H1 (cell line): ENCODE results near the gene LRRC45. TPM values are rescaled to one million over a fixed set of nuclear protein-coding genes. Genes with fewer than 3 reads are reported as not detected.

Experiments used
- ASH2L ChIP-seq: fragments of 200-600, 300-600 bp; sonication (generic); IDR thresholded peaks from one replicate; pipeline ENCODE4 v1.7.1; 2017; ENCODE audit warnings: low read length
- CTBP2 ChIP-seq: IDR thresholded peaks from 2 replicates; pipeline ENCODE4 v1.7.0; 2011; ENCODE audit warnings: borderline replicate concordance, mild to moderate bottlenecking, moderate library complexity, mixed read lengths, low read length; ENCODE audit not compliant: insufficient read depth, insufficient read length
- FOSL1 ChIP-seq: IDR thresholded peaks from 2 replicates; pipeline ENCODE4 v1.6.1; 2011; ENCODE audit warnings: mild to moderate bottlenecking, low read depth, low read length, moderate library complexity; ENCODE audit not compliant: insufficient read depth
- PHF8 ChIP-seq: fragments of 200-600 bp; sonication (generic); conservative IDR thresholded peaks from 2 replicates; pipeline ENCODE4 v1.7.1; 2012; ENCODE audit warnings: low read depth, mild to moderate bottlenecking, inconsistent platforms, low read length, moderate library complexity
- SIN3A ChIP-seq, 2 experiments: IDR thresholded peaks in 1 of 2; conservative IDR thresholded peaks in 1 of 2; 2 replicates each; pipeline ENCODE4 v1.6.1; 2011 to 2012; ENCODE audit warnings: low read length in 2 of 2, improper control_type of control experiment in 1 of 2, low read depth in 1 of 2, mild to moderate bottlenecking in 1 of 2
- polyA plus RNA-seq, 7 experiments: library from polyadenylated mRNA; depleted of rRNA in 3 of 7; stranded (reverse) in 5 of 7; unstranded in 2 of 7; fragments of >200 nt in 5 of 7; fragments of 200-250 nt in 2 of 7; gene quantifications; 1 replicate in 5 of 7; 2 replicates in 1 of 7; 4 replicates in 1 of 7; pipeline versions ENCODE4 v1.2.1 to v1.2.3, GENCODE V29; 2011 to 2013; ENCODE audit warnings: missing spikeins in 2 of 7, mixed read lengths in 2 of 7
- total RNA-seq: library from RNA; stranded (reverse); fragmentation: NEBNext Ultra II Directional; extraction: Animal tissue kit (Norgen Biotek cat#: 25700); gene quantifications from 2 replicates; pipeline ENCODE4 v1.2.1, GENCODE V29; 2021
- TF ChIP-seq, protein P1 (sequence below): fragments of 300-600 bp; sonication (generic); IDR thresholded peaks from 2 replicates; pipeline ENCODE4 v1.7.1; 2012; ENCODE audit warnings: low read length, moderate library complexity, mild to moderate bottlenecking, inconsistent platforms; ENCODE audit not compliant: insufficient replicate concordance
- TF ChIP-seq, protein P2 (sequence below): IDR thresholded peaks from 2 replicates; pipeline ENCODE4 v1.6.1; 2011; ENCODE audit warnings: low read length, improper control_type of control experiment

The LRRC45 gene
- total and polyA plus RNA-seq, 2 of the 8 experiments (the other 6 are each of a cell fraction or from before 2014, with no cell fraction given): 11.5 to 29.0 TPM

DNA sequence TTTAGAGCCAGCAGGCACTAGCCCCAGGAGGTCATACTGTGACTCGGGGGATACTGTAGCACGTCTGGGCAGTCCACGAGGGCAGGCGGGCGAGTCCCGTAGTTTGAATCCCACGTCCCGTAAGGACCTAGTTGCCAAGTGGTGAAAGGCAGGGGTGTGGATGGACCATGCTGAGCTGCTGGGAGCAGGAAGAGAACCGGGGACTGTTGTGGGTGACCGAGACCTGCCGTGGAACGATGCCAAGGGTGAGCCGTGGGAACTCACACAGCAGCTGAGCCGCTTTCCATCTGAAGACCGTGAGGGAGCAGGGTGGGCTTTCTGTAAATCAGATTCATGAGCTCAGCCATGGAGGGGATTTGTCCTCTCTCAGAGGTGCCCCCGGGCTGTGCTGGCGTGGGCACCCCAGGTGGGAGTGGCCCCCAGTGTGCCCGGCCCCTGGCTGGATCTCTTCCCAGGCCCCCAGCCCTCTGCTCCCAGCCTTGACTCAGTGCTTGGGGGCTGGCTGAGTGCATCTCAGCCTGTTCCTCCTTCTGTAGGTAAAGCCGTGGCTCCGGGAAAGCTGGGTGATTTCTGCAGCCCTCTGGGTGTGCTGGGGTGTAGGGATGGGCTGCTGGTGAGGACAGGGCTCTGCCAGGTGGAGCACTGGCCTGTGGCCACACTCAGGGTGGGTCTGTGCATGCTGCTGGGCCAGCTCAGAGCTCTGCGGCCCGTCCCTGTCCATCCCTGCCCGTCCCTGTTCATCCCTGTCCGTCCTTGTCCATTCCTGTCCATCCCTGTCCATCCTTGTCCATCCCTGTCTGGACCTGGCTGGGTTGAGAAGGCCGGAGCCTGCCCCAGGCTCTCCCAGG is 32.0 kb upstream of the LRRC45 start (continued):
- TF ChIP-seq, protein P1, sequence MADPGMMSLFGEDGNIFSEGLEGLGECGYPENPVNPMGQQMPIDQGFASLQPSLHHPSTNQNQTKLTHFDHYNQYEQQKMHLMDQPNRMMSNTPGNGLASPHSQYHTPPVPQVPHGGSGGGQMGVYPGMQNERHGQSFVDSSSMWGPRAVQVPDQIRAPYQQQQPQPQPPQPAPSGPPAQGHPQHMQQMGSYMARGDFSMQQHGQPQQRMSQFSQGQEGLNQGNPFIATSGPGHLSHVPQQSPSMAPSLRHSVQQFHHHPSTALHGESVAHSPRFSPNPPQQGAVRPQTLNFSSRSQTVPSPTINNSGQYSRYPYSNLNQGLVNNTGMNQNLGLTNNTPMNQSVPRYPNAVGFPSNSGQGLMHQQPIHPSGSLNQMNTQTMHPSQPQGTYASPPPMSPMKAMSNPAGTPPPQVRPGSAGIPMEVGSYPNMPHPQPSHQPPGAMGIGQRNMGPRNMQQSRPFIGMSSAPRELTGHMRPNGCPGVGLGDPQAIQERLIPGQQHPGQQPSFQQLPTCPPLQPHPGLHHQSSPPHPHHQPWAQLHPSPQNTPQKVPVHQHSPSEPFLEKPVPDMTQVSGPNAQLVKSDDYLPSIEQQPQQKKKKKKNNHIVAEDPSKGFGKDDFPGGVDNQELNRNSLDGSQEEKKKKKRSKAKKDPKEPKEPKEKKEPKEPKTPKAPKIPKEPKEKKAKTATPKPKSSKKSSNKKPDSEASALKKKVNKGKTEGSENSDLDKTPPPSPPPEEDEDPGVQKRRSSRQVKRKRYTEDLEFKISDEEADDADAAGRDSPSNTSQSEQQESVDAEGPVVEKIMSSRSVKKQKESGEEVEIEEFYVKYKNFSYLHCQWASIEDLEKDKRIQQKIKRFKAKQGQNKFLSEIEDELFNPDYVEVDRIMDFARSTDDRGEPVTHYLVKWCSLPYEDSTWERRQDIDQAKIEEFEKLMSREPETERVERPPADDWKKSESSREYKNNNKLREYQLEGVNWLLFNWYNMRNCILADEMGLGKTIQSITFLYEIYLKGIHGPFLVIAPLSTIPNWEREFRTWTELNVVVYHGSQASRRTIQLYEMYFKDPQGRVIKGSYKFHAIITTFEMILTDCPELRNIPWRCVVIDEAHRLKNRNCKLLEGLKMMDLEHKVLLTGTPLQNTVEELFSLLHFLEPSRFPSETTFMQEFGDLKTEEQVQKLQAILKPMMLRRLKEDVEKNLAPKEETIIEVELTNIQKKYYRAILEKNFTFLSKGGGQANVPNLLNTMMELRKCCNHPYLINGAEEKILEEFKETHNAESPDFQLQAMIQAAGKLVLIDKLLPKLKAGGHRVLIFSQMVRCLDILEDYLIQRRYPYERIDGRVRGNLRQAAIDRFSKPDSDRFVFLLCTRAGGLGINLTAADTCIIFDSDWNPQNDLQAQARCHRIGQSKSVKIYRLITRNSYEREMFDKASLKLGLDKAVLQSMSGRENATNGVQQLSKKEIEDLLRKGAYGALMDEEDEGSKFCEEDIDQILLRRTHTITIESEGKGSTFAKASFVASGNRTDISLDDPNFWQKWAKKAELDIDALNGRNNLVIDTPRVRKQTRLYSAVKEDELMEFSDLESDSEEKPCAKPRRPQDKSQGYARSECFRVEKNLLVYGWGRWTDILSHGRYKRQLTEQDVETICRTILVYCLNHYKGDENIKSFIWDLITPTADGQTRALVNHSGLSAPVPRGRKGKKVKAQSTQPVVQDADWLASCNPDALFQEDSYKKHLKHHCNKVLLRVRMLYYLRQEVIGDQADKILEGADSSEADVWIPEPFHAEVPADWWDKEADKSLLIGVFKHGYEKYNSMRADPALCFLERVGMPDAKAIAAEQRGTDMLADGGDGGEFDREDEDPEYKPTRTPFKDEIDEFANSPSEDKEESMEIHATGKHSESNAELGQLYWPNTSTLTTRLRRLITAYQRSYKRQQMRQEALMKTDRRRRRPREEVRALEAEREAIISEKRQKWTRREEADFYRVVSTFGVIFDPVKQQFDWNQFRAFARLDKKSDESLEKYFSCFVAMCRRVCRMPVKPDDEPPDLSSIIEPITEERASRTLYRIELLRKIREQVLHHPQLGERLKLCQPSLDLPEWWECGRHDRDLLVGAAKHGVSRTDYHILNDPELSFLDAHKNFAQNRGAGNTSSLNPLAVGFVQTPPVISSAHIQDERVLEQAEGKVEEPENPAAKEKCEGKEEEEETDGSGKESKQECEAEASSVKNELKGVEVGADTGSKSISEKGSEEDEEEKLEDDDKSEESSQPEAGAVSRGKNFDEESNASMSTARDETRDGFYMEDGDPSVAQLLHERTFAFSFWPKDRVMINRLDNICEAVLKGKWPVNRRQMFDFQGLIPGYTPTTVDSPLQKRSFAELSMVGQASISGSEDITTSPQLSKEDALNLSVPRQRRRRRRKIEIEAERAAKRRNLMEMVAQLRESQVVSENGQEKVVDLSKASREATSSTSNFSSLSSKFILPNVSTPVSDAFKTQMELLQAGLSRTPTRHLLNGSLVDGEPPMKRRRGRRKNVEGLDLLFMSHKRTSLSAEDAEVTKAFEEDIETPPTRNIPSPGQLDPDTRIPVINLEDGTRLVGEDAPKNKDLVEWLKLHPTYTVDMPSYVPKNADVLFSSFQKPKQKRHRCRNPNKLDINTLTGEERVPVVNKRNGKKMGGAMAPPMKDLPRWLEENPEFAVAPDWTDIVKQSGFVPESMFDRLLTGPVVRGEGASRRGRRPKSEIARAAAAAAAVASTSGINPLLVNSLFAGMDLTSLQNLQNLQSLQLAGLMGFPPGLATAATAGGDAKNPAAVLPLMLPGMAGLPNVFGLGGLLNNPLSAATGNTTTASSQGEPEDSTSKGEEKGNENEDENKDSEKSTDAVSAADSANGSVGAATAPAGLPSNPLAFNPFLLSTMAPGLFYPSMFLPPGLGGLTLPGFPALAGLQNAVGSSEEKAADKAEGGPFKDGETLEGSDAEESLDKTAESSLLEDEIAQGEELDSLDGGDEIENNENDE: no peak
- TF ChIP-seq PHF8 (no peak), ASH2L (no peak), SIN3A (conservative IDR thresholded peaks at IDR 0.05 in 1 of 2, IDR thresholded peaks at IDR 0.05 in 1 of 2; ENCODE audit: low read depth in 1 of 2, low read length in 2 of 2) (no peak), FOSL1 (no peak), CTBP2 (no peak)
- TF ChIP-seq, protein P2, sequence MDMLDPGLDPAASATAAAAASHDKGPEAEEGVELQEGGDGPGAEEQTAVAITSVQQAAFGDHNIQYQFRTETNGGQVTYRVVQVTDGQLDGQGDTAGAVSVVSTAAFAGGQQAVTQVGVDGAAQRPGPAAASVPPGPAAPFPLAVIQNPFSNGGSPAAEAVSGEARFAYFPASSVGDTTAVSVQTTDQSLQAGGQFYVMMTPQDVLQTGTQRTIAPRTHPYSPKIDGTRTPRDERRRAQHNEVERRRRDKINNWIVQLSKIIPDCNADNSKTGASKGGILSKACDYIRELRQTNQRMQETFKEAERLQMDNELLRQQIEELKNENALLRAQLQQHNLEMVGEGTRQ: no peak
